Fibroblast of lung (primary cell): ENCODE results near the gene GNG12.
A peak's percentile ranks its signal among the peaks of the same experiment; 100 is the strongest.

Source experiments
- EZH2 ChIP-seq: IDR thresholded peaks from 2 replicates; pipeline ENCODE4 v1.5.1; 2012; ENCODE audit warnings: low read length, control low read depth, mild to moderate bottlenecking; ENCODE audit errors: missing control alignments
- TF ChIP-seq, protein P1 (sequence below), 2 donors: IDR thresholded peaks in 1 of 2; conservative IDR thresholded peaks in 1 of 2; 1 replicate in 1 of 2; 2 replicates in 1 of 2; pipeline ENCODE4 v1.5.1; 2011 to 2012; ENCODE audit warnings: low read length in 2 of 2, control low read depth in 1 of 2, inconsistent platforms in 1 of 2, low read depth in 1 of 2, mild to moderate bottlenecking in 1 of 2

DNA sequence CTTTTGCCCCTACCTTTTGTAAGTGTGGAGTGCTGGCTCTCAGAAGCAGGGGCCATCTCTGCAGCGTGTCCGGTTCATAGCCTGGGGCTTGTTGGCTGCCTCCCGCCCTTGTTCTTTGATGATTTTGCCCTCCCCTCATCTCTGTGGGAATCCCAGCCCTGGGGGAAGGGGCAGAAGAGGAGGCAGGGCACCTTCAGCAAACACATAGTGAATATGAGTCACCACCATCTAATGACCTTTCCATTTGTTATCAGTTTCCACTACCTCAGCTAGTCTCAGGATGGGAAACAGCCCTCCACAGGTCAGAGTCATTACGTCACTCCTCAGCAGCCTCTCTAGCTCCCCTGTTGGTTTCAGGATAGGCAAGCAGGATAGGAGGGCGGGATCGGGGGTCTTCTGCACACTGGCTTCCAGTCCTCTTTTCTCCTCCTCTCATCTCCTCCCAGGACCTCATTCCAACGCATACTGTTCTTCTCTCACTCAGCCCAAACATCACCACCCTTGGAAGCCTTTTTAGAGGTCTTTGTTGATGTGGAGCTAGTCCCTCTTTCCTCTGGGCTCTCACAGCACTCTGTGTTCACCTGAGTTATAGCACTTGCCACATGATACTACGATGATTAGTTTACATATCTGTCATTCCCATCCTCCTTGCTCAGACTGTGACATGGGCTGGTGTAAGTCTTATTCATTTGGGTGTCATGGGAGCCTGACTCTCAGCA is 132.4 kb downstream of the GNG12 start:
- no peak for TF ChIP-seq EZH2
- TF ChIP-seq, protein P1, sequence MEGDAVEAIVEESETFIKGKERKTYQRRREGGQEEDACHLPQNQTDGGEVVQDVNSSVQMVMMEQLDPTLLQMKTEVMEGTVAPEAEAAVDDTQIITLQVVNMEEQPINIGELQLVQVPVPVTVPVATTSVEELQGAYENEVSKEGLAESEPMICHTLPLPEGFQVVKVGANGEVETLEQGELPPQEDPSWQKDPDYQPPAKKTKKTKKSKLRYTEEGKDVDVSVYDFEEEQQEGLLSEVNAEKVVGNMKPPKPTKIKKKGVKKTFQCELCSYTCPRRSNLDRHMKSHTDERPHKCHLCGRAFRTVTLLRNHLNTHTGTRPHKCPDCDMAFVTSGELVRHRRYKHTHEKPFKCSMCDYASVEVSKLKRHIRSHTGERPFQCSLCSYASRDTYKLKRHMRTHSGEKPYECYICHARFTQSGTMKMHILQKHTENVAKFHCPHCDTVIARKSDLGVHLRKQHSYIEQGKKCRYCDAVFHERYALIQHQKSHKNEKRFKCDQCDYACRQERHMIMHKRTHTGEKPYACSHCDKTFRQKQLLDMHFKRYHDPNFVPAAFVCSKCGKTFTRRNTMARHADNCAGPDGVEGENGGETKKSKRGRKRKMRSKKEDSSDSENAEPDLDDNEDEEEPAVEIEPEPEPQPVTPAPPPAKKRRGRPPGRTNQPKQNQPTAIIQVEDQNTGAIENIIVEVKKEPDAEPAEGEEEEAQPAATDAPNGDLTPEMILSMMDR (conservative IDR thresholded peaks at IDR 0.05 in 1 of 2, IDR thresholded peaks at IDR 0.05 in 1 of 2; ENCODE audit: low read depth in 1 of 2, low read length in 2 of 2): peak in 1 of 2 donors; percentile 13
